Occipital lobe (tissue), 1 donor: Measurements from ENCODE around the gene TSTD2. TPM values are rescaled to one million over a fixed set of nuclear protein-coding genes. Genes with fewer than 3 reads are reported as not detected.

Source experiments
- total RNA-seq: library from RNA; depleted of rRNA; stranded (reverse); fragments of >200 nt; gene quantifications from one replicate; pipeline ENCODE4 v1.2.3, GENCODE V29; 2014

TSTD2 gene
- total RNA-seq, 1 donor from 2014 or later: 43.0 TPM

Other genes with a start within 250 kb of the TSTD2 start
- 33.2 TPM for gene TDRD7, start 221.3 kb downstream of the TSTD2 start, total RNA-seq
- 22.8 TPM for gene TMOD1, start 131.7 kb downstream of the TSTD2 start, total RNA-seq
- gene NCBP1, start 453 bp upstream of the TSTD2 start, total RNA-seq: 64.3 TPM
- 20.9 TPM for gene XPA, start 64.0 kb upstream of the TSTD2 start, total RNA-seq
- not detected for gene FOXE1, start 219.9 kb upstream of the TSTD2 start, total RNA-seq